GM19438 (cell line): Measurements from ENCODE around the gene HOXB13.

Experiments
- ATAC-seq: cut with Tn5 transposase; IDR thresholded peaks from one replicate; pipeline ENCODE4 v1.9.1; 2021; ENCODE audit warnings: low read depth; ENCODE audit not compliant: unreplicated experiment

The HOXB13 gene

DNA sequence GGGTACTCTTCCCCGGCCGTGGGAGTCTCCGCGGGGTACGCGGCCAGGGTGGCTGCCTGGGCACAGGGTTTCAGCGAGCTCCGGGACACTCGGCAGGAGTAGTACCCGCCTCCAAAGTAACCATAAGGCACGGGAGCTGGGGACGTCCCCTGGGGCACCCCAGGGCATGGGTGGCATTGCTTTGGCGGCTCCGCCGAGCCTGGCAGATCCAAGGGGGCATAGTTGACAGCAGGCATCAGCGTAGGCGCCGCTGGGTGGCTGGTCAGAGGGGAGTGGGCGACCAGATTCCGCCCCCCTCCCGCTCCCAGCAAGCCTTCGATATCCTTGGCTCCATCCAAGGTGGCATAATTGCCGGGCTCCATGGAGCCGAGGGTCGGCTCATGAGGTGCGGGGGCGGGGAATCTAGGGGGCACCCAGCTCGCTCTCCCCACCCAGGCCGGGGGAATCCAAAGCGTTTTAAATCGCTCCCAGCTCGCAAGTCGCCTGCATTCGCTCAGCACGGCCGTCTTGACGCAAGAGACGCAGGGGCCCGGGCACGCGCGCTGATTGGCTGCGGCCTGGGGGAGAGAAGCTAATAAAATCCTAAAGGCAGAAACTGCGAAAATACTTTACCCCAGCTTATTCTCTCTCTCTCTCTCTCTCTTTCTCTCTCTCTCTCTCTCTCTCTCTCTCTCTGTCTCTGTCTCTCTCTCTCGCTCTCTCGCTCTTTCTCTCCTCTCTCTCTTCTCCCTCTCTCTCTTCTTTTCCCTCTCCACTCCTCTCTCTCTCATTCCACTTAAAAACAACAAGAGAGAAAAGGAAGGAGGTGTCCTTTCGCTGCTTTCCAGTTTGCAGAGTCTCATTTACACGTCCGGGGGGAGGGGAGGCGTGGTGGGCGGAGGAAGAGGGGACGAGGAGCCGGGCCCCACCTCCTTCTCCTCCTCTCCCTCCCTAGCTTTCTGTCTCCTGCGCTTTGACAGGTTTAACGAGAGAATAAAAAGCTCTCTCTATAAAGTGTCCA, at the start of gene HOXB13:
Gene HOXB13 (minus strand): TSS at position 519 of the 1,000 bp plus-strand sequence. CDS start 157 bp downstream, at position 362.
- no peak for ATAC-seq

- ATAC-seq: no peak
Measured at GRCh38 chr17:48776602-48777001, 48.1 kb upstream of the HOXB13 start.

- ATAC-seq: no peak
Measured at GRCh38 chr17:48773245-48773644, 44.7 kb upstream of the HOXB13 start.

DNA sequence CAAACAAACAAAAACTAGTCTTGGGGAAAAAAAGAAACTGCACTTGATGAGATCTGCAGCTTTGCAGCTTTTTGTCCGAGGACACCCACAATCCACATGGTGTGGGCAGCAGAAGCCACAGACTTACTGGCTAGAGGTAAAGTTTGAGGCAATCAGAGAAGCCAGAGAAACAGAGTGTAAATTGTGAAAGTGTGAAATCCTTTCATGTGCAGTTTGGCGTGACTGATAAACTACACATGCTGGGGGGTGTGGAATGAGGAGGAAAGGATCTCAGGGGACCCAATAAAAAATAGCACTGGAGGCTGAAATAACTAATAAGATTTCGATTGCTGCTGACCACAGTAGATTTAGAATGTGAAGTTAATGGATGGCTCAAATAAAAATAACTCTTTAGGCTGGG, 42.4 kb upstream of the HOXB13 start:
- no peak for ATAC-seq

- ATAC-seq: no peak
Measured at GRCh38 chr17:48769009-48769675, 40.6 kb upstream of the HOXB13 start.

DNA sequence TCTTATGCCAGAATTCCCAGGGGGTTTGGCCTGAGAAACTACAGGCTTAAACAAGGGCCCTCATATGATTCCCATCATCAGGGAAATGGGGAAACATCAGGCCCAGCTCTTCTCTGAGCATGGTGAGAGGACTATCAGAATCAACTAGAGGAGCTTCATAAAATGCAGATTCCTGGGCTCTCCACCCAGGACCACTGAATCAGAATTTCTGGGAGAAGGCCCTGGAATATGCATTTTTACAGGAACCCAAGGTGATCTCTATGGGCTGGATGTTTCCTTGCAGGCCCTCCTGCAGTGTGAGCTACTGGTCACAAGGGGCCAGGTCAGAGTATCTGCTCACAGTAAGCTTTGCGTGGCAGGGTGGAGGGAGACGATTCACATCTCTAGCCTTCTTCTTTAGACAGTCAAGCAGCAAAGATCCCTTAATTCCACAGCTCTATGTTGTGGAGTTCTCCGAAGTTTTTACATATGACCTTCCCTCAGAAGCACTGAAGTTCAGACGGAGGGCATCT, 38.8 kb upstream of the HOXB13 start:
- ATAC-seq: no peak

DNA sequence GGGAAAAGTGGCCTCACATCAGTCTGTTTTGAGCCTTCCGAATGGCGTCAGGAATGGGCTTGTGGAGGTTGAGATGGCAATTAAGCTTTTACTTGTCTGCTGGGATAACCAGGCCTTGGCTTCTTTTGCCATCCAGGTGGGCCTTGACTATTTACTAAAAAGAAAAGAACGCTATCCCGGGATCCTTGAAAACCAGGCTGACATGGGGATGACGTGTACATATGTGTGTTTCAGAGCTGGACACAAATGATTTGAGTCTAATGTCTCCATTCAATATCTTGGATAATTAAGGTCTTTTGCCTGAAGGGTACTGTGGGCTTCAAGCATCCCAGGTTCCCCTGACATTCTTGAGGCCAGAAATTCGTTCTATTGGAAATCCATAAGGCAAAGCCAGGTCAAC, 32.6 kb upstream of the HOXB13 start:
- no peak for ATAC-seq

DNA sequence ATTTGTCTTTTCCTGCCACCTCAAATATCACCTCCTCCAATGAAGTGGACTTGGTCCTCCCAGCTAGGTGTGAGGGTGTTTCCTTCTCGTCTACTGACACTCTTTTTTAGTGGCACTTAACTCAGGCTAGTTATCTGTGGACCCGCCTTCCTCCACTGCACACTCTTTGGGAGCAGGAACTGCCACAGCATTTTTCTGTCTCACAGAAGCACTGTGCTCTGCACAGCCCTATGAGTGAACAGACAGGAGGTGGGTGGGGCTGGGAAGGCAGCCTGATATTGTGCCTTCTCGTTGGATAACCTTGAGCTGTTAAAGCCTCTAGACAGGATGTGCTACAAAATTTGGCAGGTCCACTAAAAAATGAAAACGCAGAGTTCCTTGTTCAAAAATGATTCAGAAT, 31.9 kb upstream of the HOXB13 start:
- ATAC-seq: no peak

- ATAC-seq: no peak
Measured at GRCh38 chr17:48759288-48759687, 30.7 kb upstream of the HOXB13 start.

DNA sequence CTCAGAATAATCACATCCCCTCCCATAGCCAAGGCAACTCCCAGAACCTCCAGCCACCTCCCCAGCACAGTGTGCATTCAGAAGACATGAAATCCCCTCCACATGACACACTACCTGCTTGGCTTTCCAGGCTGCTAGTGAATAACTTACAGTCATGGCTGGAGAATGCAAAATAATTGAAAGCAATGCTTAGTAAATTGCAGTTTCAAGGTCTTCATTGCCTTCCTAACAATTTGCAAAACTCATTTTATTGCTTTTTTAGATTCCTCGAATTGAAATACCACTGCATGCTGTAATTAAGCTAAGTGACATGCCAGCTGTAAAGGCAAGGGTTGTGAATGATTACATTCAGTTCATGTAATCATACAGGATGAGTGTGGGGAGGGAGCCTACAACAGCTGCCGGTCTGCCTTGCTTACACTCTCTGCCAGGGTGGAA, 29.0 kb upstream of the HOXB13 start:
- no peak for ATAC-seq

DNA sequence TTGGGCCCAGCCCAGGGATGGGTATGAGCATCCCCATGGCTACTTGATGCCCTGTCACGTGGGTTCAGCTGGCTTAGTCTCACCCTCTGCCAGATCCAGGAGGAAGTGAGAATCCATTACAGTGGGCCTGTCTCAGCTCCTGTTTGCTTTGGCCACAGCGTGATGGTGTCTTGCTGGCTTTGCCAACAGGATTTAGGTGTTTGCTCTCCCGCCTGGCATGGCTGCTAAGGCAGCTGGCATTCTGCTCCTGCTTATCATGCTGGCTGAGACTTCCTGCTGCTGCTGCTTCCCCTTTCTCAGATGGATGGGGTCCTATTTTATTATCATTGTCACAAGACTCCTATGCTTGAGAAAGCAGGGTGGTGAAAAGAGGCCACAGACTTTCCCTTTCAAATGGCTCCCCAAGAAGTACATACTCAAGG, 28.3 kb upstream of the HOXB13 start:
- no peak for ATAC-seq

- ATAC-seq: no peak
Measured at GRCh38 chr17:48755356-48755755, 26.8 kb upstream of the HOXB13 start.

DNA sequence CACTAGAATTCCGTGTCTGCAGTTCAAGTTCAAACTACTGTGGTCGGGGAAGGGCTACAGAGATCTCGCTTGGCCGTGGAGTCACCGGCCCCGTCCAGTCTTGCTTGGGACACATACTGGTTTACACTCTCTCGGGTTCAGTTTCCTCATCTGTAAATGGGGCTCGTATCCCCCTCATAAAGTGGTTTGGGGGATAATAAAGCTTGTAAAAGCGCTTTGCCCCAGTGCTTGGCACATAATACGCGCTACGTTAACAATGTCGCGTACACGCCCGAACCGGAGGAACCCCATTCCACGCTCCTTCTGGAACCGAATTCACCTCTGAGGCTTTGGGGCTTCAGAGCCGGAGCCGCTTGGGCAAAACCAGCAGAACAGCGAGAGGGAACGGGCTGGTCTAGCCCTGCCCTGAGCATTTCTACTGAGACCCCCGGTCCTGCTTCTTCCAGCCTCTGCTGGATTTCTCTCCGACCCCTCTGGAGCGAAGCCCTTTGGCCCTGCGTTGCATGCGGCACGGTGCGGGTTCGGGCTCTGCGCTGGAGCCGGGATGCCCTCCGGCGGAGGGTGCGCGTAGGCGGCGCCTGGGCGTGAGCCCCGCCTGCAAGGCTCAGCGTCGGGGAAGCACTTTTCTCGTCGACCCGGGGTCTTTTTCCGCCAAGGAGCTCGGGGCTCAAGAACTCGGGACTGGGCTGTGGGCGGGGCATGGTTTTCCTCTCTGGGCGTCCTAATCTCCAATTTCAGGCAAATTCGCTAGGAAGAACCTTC, 26.1 kb upstream of the HOXB13 start:
- no peak for ATAC-seq

- no peak for ATAC-seq
Measured at GRCh38 chr17:48753794-48754499, 25.4 kb upstream of the HOXB13 start.

DNA sequence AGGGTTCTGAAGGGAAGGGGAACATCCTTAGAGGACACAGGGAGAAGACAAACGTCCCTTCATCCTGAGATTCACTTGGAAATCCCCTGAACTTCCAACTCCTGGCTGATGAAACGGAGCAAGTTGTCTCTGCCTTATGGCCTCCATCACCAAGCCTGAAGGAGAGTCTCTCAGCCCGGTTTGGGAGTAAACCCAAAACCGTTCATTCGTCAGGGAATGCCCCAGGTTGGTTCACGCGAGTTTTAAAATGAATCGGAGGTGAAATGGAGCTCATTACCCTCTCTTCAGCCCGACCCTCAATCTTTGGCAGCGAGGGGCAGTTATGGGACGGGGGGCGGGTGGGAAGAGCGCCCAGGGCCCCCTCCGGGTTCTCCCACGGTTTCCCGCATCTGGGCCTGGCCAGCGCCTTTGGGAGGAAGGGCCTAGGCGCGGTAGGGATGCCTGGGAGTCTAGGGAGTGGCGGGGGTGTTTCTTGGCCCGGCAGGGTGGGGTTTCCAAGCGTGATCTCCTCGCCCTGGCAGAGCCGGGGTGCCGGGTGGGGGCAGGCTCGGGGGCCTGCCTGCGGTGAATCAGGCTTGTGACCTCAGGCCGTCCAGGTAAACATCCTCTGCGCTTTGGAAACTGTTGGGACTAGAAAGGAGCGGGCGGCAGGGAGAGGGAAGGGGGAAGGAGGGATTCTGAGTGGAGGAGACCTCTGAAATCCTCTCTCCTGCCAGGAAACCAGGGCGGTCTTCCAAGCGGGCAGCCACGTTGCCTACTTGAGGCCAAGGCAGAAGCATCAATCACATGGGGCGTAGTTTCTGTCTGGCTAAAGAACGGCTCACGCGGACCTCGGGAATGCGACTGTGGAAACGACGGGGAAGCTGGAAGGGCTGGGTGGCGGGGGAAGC, 24.1 kb upstream of the HOXB13 start:
- ATAC-seq: no peak

DNA sequence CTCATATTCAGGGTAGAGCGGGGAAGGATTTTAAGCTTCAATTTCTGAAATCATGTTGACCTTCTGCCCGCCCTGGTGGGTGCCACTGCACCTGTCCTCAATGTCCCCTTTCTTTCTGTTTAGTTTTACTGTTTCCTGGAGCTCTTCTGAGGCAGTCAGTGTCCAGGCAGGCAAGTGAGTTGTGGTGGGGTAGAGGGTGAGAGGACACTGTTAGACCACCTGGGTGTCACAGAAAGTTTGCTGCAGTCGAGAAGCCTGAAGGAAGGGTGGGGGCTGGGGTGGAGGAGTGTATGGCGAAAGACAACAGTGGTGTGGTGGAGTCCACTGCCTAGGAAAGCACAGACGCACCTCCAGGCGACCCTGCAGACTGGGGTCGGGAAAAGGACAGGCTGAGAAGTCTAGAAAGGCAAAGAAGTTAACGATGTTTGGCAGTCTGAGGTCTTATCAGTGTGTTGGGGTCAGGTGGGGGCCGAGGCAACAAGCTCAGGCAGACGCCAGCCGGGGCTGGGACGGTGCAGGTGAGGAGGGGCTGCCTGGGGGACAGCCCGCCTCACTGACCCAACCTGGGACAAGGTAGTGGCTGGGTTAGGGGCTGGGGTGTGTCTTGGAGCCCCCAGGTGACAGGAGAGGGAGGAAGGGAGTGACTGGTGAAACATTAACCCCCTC, 23.3 kb upstream of the HOXB13 start:
- ATAC-seq: no peak

- no peak for ATAC-seq
Measured at GRCh38 chr17:48751172-48751571, 22.6 kb upstream of the HOXB13 start.
